HUES6 (cell line): ENCODE data around the gene ACSS2.

ENCODE experiments used
- H3K27ac ChIP-seq: 2 replicates; pipeline ENCODE4 v1.7.0; 2013; ENCODE audit warnings: low read depth, mild to moderate bottlenecking, low read length, inconsistent platforms
- H3K27me3 ChIP-seq: 2 replicates; pipeline ENCODE4 v1.6.1; 2013; ENCODE audit warnings: low read length; ENCODE audit not compliant: control insufficient read depth, insufficient read depth
- H3K36me3 ChIP-seq: 2 replicates; pipeline ENCODE4 v1.6.1; 2013; ENCODE audit warnings: low read length; ENCODE audit not compliant: control insufficient read depth, insufficient read depth
- H3K4me1 ChIP-seq: 2 replicates; pipeline ENCODE4 v1.6.1; 2013; ENCODE audit warnings: low read length; ENCODE audit not compliant: control insufficient read depth, insufficient read depth
- H3K4me3 ChIP-seq: 2 replicates; pipeline ENCODE4 v1.5.1; 2013; ENCODE audit warnings: low read depth, low read length
- H3K9ac ChIP-seq: one replicate; pipeline ENCODE4 v1.6.1; 2013; ENCODE audit warnings: mild to moderate bottlenecking, low read length
- H3K9me3 ChIP-seq: 2 replicates; pipeline ENCODE4 v1.6.1; 2013; ENCODE audit warnings: low read depth, low read length; ENCODE audit not compliant: control insufficient read depth, insufficient read depth

Gene ACSS2

GRCh38 chr20:34951252-34951651, 74.8 kb downstream of the ACSS2 start:
- Histone ChIP-seq H3K4me1 (peaks cover 17% of the 10 kb centered on the region), H3K36me3 (peaks cover 21% of the 10 kb centered on the region), H3K4me3 (no peak overlapping the region), H3K27ac (no peak overlapping the region), H3K9me3 (no peaks in the 10 kb centered on the region), H3K9ac (no peak overlapping the region), H3K27me3 (no peaks in the 10 kb centered on the region)

- H3K36me3 ChIP-seq, result peaks cover 18% of the 10 kb centered on the region
- no peak overlapping the region for H3K4me3 ChIP-seq
- no peaks in the 10 kb centered on the region for H3K27me3 ChIP-seq
- no peak overlapping the region for H3K27ac ChIP-seq
- no peaks in the 10 kb centered on the region for H3K9me3 ChIP-seq
- no peak overlapping the region for H3K9ac ChIP-seq
- H3K4me1 ChIP-seq, result peaks cover 21% of the 10 kb centered on the region
Observed at GRCh38 chr20:34951652-34952051, 75.2 kb downstream of the ACSS2 start.

GRCh38 chr20:34952671-34953070, 76.3 kb downstream of the ACSS2 start:
- Histone ChIP-seq H3K27ac (no peak overlapping the region), H3K4me1 (peaks cover 26% of the 10 kb centered on the region), H3K9me3 (no peaks in the 10 kb centered on the region), H3K9ac (no peak overlapping the region), H3K4me3 (no peak overlapping the region), H3K27me3 (no peaks in the 10 kb centered on the region), H3K36me3 (peaks cover 18% of the 10 kb centered on the region)

GRCh38 chr20:34953960-34954359, 77.5 kb downstream of the ACSS2 start:
- Histone ChIP-seq H3K9ac (no peak overlapping the region), H3K9me3 (no peaks in the 10 kb centered on the region), H3K27ac (no peak overlapping the region), H3K36me3 (peaks cover 14% of the 10 kb centered on the region), H3K27me3 (no peaks in the 10 kb centered on the region), H3K4me1 (peaks cover 26% of the 10 kb centered on the region), H3K4me3 (no peak overlapping the region)

GRCh38 chr20:34954904-34955230, 78.5 kb downstream of the ACSS2 start:
- no peaks in the 10 kb centered on the region for H3K9me3 ChIP-seq
- H3K4me1 ChIP-seq, result peaks cover 26% of the 10 kb centered on the region
- no peaks in the 10 kb centered on the region for H3K27me3 ChIP-seq
- peak overlapping the region; percentile 89 for H3K9ac ChIP-seq
- peak overlapping the region; percentile 82 for H3K4me3 ChIP-seq
- H3K36me3 ChIP-seq, result peaks cover 5% of the 10 kb centered on the region
- H3K27ac ChIP-seq, result peak overlapping the region; percentile 81; the same call in 1 of the 2 replicates

GRCh38 chr20:34955231-34956040, 79.0 kb downstream of the ACSS2 start, which contains the start of the genes GSS and MYH7B:
Gene GSS, minus strand, starts transcription at chr20:34955806. Its CDS starts 3,954 bp downstream, at chr20:34951852.
Gene MYH7B, plus strand, starts transcription at chr20:34955868. Its CDS starts 22,138 bp downstream, at chr20:34978006.
- H3K27me3 ChIP-seq, result no peaks in the 10 kb centered on the region
- H3K4me3 ChIP-seq, result peak within 1 kb of the TSS; percentile 82
- H3K36me3 ChIP-seq, result no peaks in the 10 kb centered on the region
- peak within 1 kb of the TSS; percentile 89 for H3K9ac ChIP-seq
- peak within 1 kb of the TSS; percentile 81 for H3K27ac ChIP-seq
- peaks cover 26% of the 10 kb centered on the region for H3K4me1 ChIP-seq
- no peaks in the 10 kb centered on the region for H3K9me3 ChIP-seq

GRCh38 chr20:34956041-34956458, 79.6 kb downstream of the ACSS2 start:
- Histone ChIP-seq H3K36me3 (no peaks in the 10 kb centered on the region), H3K27me3 (no peaks in the 10 kb centered on the region)

GRCh38 chr20:34956751-34957472, 80.5 kb downstream of the ACSS2 start:
- Histone ChIP-seq H3K4me3 (no peak overlapping the region), H3K36me3 (no peaks in the 10 kb centered on the region), H3K4me1 (peaks cover 26% of the 10 kb centered on the region), H3K27me3 (no peaks in the 10 kb centered on the region), H3K27ac (no peak overlapping the region), H3K9ac (no peak overlapping the region), H3K9me3 (no peaks in the 10 kb centered on the region)

More at GRCh38 chr20:34956041-34956458, 79.6 kb downstream of the ACSS2 start:
- Histone ChIP-seq H3K4me3 (peak overlapping the region; percentile 82), H3K4me1 (peaks cover 26% of the 10 kb centered on the region), H3K9me3 (no peaks in the 10 kb centered on the region), H3K27ac (peak overlapping the region; percentile 0; the same call in 1 of the 2 replicates), H3K9ac (peak overlapping the region; percentile 89)

- H3K27me3 ChIP-seq, result no peaks in the 10 kb centered on the region
- H3K4me3 ChIP-seq, result no peak overlapping the region
- H3K9me3 ChIP-seq, result no peaks in the 10 kb centered on the region
- no peak overlapping the region for H3K9ac ChIP-seq
- H3K27ac ChIP-seq, result no peak overlapping the region
- no peaks in the 10 kb centered on the region for H3K36me3 ChIP-seq
- peaks cover 9% of the 10 kb centered on the region for H3K4me1 ChIP-seq
Observed at GRCh38 chr20:34964486-34964885, 88.1 kb downstream of the ACSS2 start.

- no peak overlapping the region for H3K4me3 ChIP-seq
- peaks cover 9% of the 10 kb centered on the region for H3K4me1 ChIP-seq
- no peaks in the 10 kb centered on the region for H3K36me3 ChIP-seq
- no peaks in the 10 kb centered on the region for H3K27me3 ChIP-seq
- H3K27ac ChIP-seq, result no peak overlapping the region
- no peak overlapping the region for H3K9ac ChIP-seq
- no peaks in the 10 kb centered on the region for H3K9me3 ChIP-seq
Observed at GRCh38 chr20:34965051-34965450, 88.6 kb downstream of the ACSS2 start.

GRCh38 chr20:34967421-34967820, 91.0 kb downstream of the ACSS2 start:
- Histone ChIP-seq H3K36me3 (no peaks in the 10 kb centered on the region), H3K4me1 (peaks cover 9% of the 10 kb centered on the region), H3K27ac (no peak overlapping the region), H3K4me3 (no peak overlapping the region), H3K27me3 (no peaks in the 10 kb centered on the region), H3K9ac (no peak overlapping the region), H3K9me3 (no peaks in the 10 kb centered on the region)
